MM.1S (cell line): ENCODE results near the gene NAA35.
"Not testable (repeated sequence)": the region's sequence is repeated elsewhere in the genome, so short reads cannot be mapped to it uniquely, and the experiment has no call there.

Experiments
- DNase-seq: peaks from one replicate; pipeline ENCODE4 v3.0.0-alpha.2; 2015
- H2AFZ ChIP-seq: fragments of 300-600 bp; sonication (generic); 2 replicates; pipeline ENCODE4 v1.6.0; 2016; ENCODE audit warnings: antibody characterized with exemption, low read length
- H3F3A ChIP-seq: fragments of 300-600 bp; sonication (generic); 2 replicates; pipeline ENCODE4 v1.6.1; 2016; ENCODE audit warnings: mild to moderate bottlenecking, antibody characterized with exemption, low read length, moderate library complexity, mixed read lengths; ENCODE audit not compliant: insufficient read depth
- H3K27ac ChIP-seq: fragments of 300-600 bp; sonication (generic); 2 replicates; pipeline ENCODE4 v1.5.1; 2016; ENCODE audit warnings: mild to moderate bottlenecking, low read length
- H3K27me3 ChIP-seq: fragments of 300-600 bp; sonication (generic); replicated peaks from 2 replicates; pipeline ENCODE4 v1.6.0; 2016; ENCODE audit warnings: low read length; ENCODE audit not compliant: insufficient read depth
- H3K36me3 ChIP-seq: fragments of 300-600 bp; sonication (generic); replicated peaks from 2 replicates; pipeline ENCODE4 v1.6.1; 2016; ENCODE audit warnings: mild to moderate bottlenecking, low read length, mixed read lengths; ENCODE audit not compliant: insufficient read depth
- H3K4me1 ChIP-seq: fragments of 300-600 bp; sonication (generic); 2 replicates; pipeline ENCODE4 v1.6.1; 2016; ENCODE audit warnings: low read length, mixed read lengths
- H3K4me2 ChIP-seq: fragments of 300-600 bp; sonication (generic); 2 replicates; pipeline ENCODE4 v1.6.0; 2016; ENCODE audit warnings: low read depth, low read length
- H3K4me3 ChIP-seq: fragments of 300-600 bp; sonication (generic); 2 replicates; pipeline ENCODE4 v1.5.1; 2016; ENCODE audit warnings: low read length, mixed read lengths
- H3K79me2 ChIP-seq: fragments of 300-600 bp; sonication (generic); 2 replicates; pipeline ENCODE4 v1.6.1; 2016; ENCODE audit warnings: mixed run types, low read length, mixed read lengths
- H3K9ac ChIP-seq: fragments of 300-600 bp; sonication (generic); 2 replicates; pipeline ENCODE4 v1.6.1; 2016; ENCODE audit warnings: low read length, mixed read lengths
- H3K9me2 ChIP-seq: fragments of 300-600 bp; sonication (generic); replicated peaks from 2 replicates; pipeline ENCODE4 v1.6.1; 2016; ENCODE audit warnings: mild to moderate bottlenecking, low read length, mixed read lengths; ENCODE audit not compliant: insufficient read depth
- H3K9me3 ChIP-seq: fragments of 300-600 bp; sonication (generic); replicated peaks from 2 replicates; pipeline ENCODE4 v1.6.1; 2016; ENCODE audit warnings: mild to moderate bottlenecking, low read length, mixed read lengths; ENCODE audit not compliant: insufficient read depth
- H4K20me1 ChIP-seq: fragments of 300-600 bp; sonication (generic); 2 replicates; pipeline ENCODE4 v1.6.1; 2016; ENCODE audit warnings: mild to moderate bottlenecking, low read length, moderate library complexity, mixed read lengths; ENCODE audit not compliant: insufficient read depth
- CTCF ChIP-seq: fragments of 300-600 bp; sonication (generic); IDR thresholded peaks from 2 replicates; pipeline ENCODE4 v1.5.1; 2016; ENCODE audit warnings: antibody characterized with exemption, low read length, mixed read lengths
- EZH2 ChIP-seq: fragments of 300-600 bp; sonication (generic); optimal IDR thresholded peaks from 2 replicates; pipeline ENCODE3; 2017; ENCODE audit warnings: low read depth, mild to moderate bottlenecking, antibody characterized with exemption, low read length, mixed read lengths
- EZH2phosphoT487 ChIP-seq: fragments of 300-600 bp; sonication (generic); IDR thresholded peaks from 2 replicates; pipeline ENCODE4 v1.6.1; 2018; ENCODE audit warnings: antibody characterized with exemption, low read length

The NAA35 gene

GRCh38 chr9:85969727-85970126 lies 28.8 kb downstream of the NAA35 start:
- no peak overlapping the region for H3K27ac ChIP-seq
- no peaks in the 10 kb centered on the region for H3K4me1 ChIP-seq
- no peaks in the 10 kb centered on the region for H3K9me2 ChIP-seq
- DNase-seq: no peak
- no peak overlapping the region for H3K4me3 ChIP-seq
- no peaks in the 10 kb centered on the region for H3K79me2 ChIP-seq
- no peaks in the 10 kb centered on the region for H3K27me3 ChIP-seq
- H3F3A ChIP-seq: no peaks in the 10 kb centered on the region
- no peak overlapping the region for H2AFZ ChIP-seq
- H4K20me1 ChIP-seq: no peaks in the 10 kb centered on the region
- TF ChIP-seq CTCF (no peak), EZH2phosphoT487 (no peak), EZH2 (no peak)
- no peak overlapping the region for H3K4me2 ChIP-seq
- no peak overlapping the region for H3K9ac ChIP-seq
- H3K36me3 ChIP-seq: peaks cover 3% of the 10 kb centered on the region; the same call in 1 of the 2 replicates
- no peaks in the 10 kb centered on the region for H3K9me3 ChIP-seq

DNA sequence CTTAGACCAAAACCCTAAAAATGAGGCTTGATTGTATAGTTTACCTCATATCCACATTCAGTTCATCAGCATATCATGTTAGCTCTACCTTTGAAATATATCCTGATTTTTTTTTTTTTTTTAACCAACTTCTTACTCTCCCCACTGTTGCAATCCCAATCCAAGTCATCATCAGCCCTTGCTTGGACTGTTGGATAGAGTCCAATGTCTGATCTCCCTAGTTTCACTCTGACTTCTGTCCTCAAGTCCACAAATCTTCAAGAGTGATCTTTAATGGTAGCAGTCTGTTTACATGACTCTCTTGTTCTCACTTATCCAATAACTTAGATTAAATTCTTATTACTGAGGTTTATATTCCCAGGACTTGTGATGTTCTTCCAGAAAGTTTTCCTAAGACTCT lies 30.8 kb downstream of the NAA35 start:
- Histone ChIP-seq H3K36me3 (no peaks in the 10 kb centered on the region; the same call in 1 of the 2 replicates), H3F3A (no peaks in the 10 kb centered on the region), H4K20me1 (no peaks in the 10 kb centered on the region), H3K4me2 (no peak overlapping the region), H2AFZ (no peak overlapping the region), H3K9me2 (no peaks in the 10 kb centered on the region), H3K27me3 (no peaks in the 10 kb centered on the region), H3K4me3 (no peak overlapping the region), H3K9me3 (no peaks in the 10 kb centered on the region), H3K9ac (no peak overlapping the region), H3K27ac (no peak overlapping the region), H3K79me2 (no peaks in the 10 kb centered on the region), H3K4me1 (no peaks in the 10 kb centered on the region)
- TF ChIP-seq EZH2 (no peak), EZH2phosphoT487 (no peak), CTCF (no peak)
- no peak for DNase-seq

DNA sequence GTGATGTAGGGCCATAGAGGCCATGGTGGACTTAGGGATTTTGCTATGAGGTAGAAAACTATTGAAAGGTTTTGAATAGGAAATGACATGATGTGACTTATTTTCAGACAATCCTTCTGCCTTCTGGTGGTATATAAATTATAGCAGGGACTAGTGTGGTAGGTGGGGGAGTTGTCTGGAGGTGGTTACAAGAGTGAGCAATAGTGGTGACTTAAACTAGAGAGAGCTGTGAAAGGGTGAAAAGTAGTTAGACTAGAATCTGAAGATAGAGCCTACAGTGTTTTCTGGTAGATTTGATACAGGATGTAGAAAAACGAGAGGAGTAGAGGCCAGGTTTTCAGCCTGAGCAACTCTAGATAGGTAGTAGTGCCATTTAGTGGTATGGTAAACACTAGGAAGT lies 32.3 kb downstream of the NAA35 start:
- H4K20me1 ChIP-seq: no peaks in the 10 kb centered on the region
- no peak overlapping the region for H2AFZ ChIP-seq
- H3K79me2 ChIP-seq: no peaks in the 10 kb centered on the region
- no peaks in the 10 kb centered on the region for H3K9me3 ChIP-seq
- H3K9me2 ChIP-seq: no peaks in the 10 kb centered on the region
- no peak overlapping the region for H3K27ac ChIP-seq
- no peak overlapping the region for H3K4me2 ChIP-seq
- H3K27me3 ChIP-seq: no peaks in the 10 kb centered on the region
- H3F3A ChIP-seq: no peaks in the 10 kb centered on the region
- no peak for DNase-seq
- H3K9ac ChIP-seq: no peak overlapping the region
- TF ChIP-seq CTCF: no peak
- TF ChIP-seq EZH2phosphoT487: no peak
- no peak for TF ChIP-seq EZH2
- no peak overlapping the region for H3K4me3 ChIP-seq
- no peaks in the 10 kb centered on the region; the same call in 1 of the 2 replicates for H3K36me3 ChIP-seq
- H3K4me1 ChIP-seq: no peaks in the 10 kb centered on the region

GRCh38 chr9:85974055-85974547 lies 33.2 kb downstream of the NAA35 start:
- DNase-seq, H3K9me3 ChIP-seq, H3K9ac ChIP-seq, H3K4me1 ChIP-seq, H3F3A ChIP-seq, H3K36me3 ChIP-seq, H4K20me1 ChIP-seq, H3K4me2 ChIP-seq, H3K27me3 ChIP-seq, H3K4me3 ChIP-seq, H3K27ac ChIP-seq, H3K79me2 ChIP-seq, H3K9me2 ChIP-seq, H2AFZ ChIP-seq: not testable (repeated sequence)
